Cerebellar nuclear complex (tissue), 1 donor: ENCODE measurements around the gene EIF2A.
"Not testable (repeated sequence)": the region's sequence is repeated elsewhere in the genome, so short reads cannot be mapped to it uniquely, and the experiment has no call there.

ENCODE experiments used
- DNase-seq, 2 experiments: peaks; one replicate each; lab custom pipeline; 2025; lab: John Stamatoyannopoulos, UW

The EIF2A gene

DNA sequence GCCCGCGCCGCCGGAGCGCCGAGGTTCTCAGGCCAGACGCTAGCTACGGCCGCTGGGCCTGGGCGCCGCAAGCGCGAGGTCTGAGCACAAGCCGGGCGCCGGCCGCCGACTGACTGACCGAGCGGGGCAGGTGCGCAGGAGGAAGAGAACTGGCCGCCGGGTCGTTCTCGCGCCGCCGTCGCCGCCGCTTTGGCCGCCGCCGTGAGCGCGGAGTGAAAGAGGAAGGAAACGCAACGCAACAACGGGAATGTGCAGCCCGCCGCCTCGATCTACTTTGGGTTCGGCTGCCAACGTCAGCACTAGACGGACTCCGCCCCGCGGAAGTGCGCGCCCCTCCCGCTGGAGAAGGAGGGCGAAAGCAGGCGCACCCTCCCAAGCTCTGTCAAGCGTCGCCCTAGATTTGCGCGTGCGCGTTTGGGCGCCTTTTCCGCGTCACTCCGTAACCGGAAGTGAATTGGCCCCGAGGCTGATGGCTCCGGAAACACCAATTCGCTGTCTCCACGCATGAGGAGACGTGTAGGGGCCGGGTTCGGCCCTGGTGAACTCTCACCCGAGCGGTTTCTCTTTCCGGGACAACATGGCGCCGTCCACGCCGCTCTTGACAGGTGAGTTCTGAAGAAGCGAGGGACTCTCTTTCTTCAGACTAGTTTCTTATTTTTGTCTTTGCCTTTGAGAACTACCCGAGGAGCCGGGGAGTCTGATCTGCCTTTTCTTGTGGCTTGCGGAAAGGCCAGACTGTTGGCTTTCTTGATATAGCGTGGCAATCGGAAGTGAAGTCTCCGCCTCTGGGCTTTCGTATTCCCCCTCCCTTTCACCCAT lies at the start of gene EIF2A, which contains the start of gene SERP1:
TSS of gene EIF2A (plus strand) at position 562 of the 819 bp plus-strand sequence. CDS start at position 578, 16 bp downstream.
TSS of gene SERP1 (minus strand) at position 271 of the 819 bp plus-strand sequence. CDS start 361 bp downstream, outside the sequence.
- peak; percentile 87 to 95 for DNase-seq

DNA sequence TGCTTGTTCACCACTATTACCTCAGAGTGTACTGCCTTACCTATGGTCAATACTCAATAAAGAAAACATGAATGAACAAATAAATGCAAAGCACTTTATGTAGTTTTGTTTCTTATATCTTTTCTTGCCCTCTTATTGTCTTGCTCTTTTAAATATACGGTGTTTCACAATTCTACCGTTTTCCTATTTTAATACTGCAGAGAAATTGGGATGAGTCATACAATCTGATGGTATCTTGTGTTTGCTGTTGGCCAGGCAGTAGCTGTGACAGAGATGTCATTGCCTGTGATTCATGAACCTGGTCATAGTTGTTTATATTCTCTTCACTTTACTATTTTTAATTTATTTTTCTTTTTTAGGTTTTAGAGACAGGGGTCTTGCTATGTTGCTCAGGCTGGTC lies 48.6 kb upstream of the EIF2A start:
- DNase-seq, result no peak

DNA sequence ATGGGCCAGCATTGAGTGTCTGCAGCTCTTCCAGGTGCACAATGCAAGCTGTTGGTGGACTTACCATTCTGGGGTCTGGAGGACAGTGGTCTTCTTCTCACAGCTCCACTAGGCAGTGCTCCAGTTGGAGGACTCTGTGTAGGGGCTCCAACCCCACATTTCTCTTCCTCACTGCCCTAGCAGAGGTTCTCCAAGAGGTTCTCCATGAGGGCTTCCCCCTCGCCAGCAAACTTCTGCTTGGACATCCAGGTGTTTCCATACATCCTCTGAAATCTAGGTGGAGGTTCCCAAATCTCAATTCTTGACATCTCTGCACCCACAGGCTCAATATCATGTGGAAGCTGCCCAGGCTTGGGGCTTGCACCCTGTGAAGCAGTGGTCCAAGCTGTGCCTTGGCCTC lies 45.6 kb upstream of the EIF2A start:
- not testable (repeated sequence) for DNase-seq

DNA sequence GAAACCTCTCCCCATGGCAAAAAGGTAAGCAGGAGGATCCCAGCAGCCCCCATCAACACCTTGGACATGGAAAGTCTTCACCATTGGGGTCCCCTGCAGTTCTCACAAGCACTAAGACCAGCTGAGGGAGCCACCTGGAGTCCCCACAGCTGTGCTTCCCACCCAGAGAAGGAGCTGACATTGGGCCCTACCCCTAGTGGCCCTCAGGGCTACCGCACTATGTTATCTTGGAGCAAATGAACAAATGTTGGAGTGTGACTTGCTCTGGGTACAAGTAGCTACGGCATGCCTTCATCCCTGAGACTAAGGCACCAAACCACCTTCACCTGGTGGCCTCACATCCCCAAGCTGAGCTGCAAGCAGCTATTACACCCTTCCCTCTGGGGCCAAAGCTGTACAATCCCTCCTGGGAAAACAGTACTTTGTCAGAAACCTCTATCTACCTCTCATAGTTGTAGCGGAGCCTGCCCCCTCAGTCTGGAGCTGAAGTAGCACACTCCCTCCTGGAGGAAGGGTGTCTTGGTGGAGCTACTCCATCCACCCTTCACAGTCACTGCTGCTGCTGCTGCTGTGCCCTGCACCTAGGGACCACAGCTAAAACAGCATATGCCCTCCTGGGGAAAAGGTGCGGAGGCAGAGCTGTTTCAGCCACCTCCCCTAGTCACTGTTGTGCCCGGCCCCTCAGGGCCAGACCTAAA lies 43.0 kb upstream of the EIF2A start:
- no peak for DNase-seq

DNA sequence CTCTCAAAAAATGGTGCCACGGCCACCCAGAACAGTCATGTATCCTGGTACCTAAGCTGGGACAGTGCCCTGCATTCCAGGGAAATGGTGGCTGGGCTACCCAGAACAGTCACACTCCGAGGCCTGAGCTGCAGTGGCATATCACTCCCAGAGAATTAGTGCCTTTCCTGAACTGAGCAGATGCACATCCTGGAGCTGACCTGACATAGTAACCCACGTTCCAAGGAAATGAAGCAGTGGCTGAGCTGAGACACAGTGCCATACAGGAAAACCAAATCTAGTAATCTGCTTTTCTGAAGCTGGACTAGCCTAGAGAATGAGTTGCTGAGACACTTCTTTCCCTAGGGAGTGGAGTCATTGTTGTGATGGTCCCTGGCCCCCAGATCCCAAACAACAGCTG lies 42.1 kb upstream of the EIF2A start:
- no peak for DNase-seq

DNA sequence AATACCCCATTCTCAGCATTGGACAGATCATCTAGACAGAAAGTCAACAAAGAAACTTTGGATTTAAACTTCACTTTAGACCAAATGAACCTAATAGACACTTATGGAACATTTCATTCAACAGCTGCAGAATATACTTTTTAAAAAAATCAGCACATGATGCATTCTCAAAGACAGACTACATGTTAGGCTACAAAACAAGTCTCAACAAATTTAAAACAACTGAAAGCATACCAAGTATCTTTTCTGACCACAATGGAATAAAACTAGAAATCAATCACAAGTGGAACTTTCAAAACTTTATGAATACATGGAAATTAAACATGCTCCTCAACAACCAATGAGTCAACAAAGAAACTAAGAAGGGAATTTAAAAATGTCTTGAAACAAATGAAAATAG lies 38.2 kb upstream of the EIF2A start:
- DNase-seq, result no peak

DNA sequence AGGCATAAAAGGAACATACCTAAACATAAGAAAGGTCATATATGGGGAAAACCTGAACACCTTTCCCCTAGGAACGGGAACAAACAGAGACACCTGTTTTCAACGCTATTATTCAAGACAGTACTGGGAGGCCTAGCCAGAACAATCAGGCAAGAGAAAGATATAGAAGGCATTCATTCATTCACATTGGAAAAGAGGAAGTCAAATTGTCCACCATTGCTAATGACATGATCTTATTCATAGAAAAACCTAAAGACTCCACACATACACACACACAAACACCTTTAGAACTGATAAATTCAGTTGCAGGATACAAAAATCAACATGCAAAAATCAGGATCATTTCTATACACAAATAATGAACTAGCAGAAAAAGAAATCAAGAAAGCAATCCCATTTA lies 36.8 kb upstream of the EIF2A start:
- DNase-seq, result no peak

DNA sequence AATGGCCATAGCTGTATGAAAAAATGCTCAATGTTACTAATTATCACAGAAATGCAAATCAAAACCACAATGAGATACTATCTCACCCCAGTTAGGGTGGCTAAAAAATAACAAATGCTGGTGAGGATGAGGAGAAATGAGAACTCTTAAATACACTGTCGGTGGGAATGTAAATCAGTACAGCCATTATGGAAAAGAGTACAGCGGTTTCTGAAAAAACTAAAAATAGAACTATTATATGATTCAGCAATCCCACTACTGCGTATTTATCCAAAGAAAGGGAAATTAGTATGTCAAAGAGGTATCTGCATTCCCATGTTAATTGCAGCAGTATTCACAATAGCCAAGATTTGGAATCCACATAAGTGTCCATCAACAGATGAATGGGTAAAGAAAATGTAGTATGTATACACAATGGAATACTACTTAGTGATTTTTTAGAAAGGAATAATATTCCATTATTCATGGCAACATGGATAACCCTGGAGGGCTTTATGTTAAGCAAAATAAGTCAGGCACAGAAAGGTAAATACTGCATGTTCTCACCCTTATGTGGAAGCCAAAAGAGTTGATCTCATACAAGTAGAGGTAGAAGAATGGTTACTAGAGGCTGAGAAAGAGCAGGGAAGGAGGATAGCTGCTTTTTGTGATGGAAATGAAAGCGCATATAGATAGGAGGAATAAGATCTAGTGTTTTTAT lies 35.3 kb upstream of the EIF2A start:
- no peak for DNase-seq

DNA sequence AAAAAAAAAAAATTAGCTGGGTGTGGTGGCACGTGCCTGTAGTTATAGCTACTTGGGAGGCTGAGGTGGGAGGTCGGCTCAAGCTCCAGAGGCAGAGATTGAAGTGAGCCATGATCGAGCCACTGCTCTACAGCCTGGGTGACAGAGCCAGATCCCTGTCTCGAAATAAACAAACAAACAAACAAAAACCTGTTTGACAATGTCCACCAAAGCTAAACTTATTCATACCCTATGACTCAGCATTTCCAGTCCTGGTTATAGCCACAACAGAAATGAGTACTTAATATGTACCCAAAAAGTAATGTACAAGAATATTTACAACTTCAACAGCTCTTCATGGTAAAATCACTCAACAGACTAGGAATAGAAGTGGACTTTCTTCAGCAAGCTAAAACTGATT lies 31.4 kb upstream of the EIF2A start:
- no peak for DNase-seq

DNA sequence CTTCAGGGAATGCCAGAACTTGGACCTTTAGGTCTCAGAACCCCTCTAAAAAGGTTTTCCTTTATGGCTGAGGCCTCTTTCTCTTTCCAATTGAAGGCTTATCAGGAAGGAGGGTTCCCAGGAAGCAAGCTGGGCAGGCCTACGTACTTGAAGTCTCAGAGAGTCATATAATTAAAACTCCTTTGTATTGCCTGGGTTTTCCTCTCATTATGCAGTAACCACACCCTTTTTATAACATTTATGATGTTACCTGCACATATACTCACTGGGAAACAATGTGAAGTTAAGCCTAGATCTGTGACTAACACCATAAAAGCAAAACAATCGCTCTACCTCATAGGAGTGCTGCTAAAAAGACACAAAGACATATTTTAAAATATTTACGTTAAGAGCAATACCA lies 27.6 kb upstream of the EIF2A start:
- DNase-seq, result no peak

DNA sequence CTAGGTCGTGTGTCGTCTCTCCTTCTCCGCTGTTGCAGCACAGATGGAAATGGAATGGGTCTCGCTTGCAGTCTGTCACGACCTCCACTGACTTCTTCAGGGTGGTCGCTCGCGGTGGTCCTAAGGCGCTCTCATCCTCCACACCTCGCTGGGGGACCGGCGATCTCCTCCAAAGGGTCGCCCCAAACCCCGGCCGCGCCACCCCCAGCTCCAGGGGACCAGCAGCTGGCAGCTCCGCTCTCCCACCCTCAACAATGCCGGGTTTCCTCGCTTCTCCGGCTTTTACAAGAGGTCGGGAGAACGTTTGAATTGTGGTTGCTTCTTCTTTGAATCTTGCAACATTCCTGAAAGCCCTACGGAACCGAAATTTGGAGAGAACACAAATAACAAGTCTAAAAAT lies 26.2 kb upstream of the EIF2A start:
- no peak for DNase-seq

DNA sequence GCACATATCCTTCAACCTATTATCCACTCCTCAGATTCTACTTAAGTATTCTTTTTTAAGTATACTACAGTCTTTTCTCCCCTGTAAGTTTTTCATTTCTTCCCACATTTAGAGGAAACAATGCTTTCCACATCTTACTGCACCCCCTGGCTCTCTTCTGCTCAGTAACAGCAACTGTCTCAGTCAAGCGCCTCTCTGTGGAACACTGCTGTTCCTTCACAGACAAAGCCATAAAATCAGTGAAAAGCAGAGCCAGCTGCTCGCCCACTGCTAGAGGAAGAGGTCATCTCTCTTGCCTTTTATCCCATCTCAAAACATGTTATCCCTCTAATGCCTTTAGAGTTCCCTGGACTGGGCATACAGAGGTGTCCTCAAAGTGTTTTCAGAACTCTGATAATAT lies 25.1 kb upstream of the EIF2A start:
- no peak for DNase-seq

DNA sequence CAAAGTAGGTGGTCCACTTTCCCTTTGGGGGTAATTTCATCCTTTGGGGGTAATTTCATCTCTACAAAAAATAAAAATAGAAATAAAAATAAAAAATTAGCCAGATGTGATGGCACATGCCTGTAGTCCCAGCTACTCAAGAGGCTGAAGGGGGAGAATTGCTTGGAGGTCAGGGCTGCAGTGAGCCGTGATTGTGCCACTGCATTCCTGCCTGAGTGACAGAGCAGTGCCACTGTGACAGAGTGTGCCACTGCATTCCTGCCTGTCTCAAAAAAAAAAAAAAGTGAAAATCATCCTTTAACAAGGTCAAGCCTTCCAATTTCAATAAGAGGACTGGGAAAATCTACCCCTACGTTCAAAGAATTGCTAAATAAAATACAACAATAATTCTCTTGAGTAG lies 23.0 kb upstream of the EIF2A start:
- DNase-seq, result no peak

DNA sequence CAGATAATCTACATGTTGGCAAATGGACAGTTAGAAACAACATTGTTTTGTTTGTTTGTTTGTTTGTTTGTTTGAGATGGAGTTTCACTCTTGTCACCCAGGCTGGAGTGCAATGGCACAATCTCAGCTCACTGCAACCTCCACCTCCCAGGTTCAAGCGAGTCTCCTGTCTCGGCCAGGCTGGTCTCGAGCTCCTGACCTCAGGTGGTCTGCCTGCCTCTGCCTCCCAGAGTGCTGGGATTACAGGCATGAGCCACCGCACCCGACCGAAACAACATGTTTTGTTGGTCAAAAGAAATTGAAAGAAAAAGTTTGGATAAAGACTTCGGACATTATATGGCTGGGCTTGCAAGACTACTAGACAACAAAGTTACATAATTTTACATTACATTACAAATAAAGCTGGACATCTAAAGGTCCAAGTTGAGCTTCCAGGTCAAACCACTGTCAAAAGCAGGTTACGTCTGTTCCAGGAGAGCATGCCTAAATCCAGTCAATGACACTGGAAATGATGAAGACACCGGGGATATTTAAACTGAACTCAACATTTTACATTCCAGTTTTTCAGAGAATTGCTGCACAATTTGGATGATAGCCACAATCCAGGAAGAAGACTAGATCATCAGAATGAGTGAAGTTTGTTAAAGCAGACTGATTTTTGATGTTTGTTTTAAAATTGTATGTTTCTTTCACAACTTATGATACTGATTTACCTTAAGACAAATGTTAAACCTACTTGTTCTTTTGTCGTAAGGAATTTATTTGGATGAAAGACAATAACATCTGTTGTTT lies 18.9 kb upstream of the EIF2A start:
- no peak for DNase-seq

DNA sequence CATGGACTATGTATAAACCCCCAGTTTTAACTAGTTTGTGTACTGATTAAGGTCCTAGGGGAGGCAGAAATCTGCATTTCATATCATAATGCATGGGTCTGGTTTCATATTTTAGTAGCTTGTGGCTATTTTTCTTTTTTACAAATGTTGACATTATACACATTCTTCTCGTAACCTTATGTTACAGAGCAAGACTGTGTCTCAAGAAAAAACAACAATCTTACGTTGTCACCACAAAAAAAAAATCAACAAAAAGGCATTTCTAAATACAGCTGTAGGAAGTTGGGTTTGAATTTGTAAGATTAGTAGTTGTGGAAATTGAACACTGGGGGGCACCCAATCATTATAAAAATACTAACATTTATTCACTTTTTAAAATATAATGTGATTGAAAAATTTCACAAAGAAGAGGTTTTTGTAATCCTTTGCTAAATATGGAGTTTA lies 18.2 kb upstream of the EIF2A start:
- no peak for DNase-seq

DNA sequence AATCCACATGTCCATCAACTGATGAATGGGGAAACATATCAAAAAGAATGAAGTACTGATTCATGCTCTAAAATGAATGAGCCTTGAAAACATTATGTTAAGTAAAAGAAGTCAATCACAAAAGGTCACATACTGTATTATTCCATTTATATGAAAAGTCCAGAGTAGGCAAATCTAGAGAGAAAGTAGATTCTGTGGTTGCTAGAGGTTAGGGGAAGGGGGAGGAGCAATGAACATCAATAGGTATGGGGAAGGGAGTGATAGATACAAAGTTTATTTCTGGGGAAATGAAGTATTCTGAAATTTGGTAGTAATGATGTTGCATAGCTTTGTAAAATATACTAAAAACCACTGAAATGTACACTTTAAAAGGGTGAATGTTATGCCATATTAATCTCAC lies 14.8 kb upstream of the EIF2A start:
- no peak for DNase-seq

DNA sequence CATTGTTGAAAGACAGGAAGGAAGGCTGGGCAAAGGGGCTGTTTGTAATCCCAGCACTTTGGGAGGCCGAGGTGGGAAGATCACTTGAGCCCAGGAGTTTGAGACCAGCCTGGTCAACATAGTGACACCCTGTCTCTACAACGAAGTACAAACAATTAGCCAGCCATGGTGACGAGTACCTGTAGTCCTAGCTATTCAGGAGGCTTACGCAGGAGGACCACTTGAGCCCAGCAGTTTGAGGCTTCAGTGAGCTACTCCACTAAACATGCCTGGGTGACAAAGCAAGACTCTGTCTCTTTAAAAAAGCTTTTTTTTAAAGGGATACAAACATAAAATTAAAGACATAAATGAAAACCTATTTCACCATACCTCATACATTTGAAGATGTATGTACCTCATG lies 11.4 kb upstream of the EIF2A start:
- DNase-seq, result no peak

DNA sequence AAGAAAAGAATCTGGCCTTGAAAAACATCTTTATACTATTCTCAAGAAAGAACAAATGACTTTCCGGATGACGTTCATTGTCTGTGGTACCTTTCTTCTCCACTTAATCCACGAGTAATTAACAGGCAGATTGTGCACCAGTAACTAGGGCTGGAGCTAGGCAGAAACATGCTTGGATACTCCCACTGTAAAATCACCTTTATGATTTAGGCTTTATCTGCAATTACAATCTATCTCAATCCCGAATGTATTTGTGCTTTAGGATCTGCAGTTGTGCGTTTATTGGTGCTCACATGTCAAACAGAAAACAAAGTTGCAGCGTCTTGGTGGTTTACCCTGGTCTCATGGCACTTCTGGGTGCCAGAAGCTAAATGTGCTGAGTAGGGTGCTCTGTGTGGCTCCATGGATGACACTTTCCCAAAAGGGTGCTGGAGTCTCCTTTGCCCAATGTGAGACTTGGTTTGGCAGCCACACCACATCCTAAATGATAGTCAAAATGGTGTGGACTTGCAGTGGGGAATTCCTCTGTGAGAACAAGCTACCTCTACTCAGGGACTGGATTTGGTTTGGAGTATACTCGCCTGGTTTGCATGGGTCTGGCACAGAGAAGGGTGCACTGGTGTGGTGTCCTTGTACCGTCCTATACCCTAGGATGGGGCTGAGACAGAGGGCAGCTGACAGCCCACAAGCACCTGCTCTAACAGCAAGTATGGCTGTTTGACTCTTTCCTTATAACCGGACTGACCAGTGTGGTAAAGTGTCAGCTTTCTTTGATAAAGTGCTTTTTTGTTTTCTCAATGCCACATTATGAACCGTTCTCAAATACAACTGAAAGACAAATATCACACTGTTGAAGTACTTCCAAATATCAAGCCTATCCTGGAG lies 8.0 kb upstream of the EIF2A start:
- DNase-seq, result no peak

DNA sequence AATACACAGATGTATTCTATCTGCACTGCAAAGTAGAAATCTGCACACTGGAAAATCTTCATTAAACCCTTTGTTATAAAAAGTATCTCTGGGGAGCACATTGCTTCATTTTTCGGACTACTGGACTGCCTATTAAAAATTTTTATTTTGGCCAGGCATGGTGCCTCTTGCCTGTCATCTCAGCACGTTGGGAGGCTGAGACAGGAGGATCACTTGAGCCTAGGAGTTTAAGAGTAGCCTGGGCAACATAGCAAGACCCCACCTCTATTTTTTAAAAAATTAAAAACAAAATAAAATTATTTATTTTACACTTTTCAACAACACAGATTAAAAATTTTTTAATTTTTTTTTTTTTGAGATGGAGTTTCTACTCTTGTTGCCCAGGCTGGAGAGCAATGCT lies 6.3 kb upstream of the EIF2A start:
- DNase-seq, result no peak

DNA sequence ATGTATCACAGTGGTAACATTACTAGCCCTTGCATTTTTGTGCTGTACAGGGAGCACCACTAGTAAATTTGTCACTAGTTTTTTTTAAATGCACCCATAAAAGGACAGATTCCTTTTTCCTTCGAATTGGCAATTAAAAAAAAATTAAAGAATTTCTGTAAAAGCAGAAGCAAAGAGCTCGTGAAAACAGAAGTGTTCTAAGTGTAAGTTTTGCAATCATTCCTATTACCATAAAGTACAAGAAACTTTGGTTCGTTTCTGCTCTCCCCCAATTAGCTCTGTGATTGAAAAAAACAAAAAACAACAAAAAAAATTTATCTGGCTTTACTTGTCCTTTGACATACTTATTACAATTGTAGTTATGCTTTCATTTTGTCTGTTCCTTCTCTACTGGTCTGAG lies 5.6 kb upstream of the EIF2A start:
- no peak for DNase-seq

DNA sequence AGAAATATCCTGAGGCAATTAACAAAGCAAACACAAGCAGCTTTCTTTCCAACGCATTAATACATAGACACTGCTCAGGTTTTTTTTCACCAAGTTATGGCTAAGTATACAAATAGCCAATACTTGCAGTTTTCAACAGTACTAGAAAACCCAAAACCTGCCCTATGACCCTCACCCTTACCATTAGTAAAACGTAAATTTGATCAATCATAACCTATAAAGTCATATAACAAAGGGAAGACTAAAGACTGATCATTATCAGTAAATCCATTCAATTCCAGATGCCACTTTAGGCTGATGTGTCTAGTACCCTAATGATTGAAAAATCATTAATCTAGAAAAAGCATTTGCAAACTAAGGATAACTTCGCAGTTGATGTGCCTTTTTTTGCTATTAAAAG lies 3.5 kb upstream of the EIF2A start:
- no peak for DNase-seq
